Stimulated activated CD4-positive, alpha-beta T cell treated with anti-CD3 and anti-CD28 coated beads, Interleukin-1b, Interleukin-23, amount 100 ng/mL, for 1 hour (primary cell): ENCODE results near the gene KAT8.

Experiments
- DNase-seq, 2 donors: peaks; one replicate each; pipeline ENCODE4 v3.0.0-alpha.2; 2020; ENCODE audit warnings: low read depth in 2 of 2

Gene KAT8

DNA sequence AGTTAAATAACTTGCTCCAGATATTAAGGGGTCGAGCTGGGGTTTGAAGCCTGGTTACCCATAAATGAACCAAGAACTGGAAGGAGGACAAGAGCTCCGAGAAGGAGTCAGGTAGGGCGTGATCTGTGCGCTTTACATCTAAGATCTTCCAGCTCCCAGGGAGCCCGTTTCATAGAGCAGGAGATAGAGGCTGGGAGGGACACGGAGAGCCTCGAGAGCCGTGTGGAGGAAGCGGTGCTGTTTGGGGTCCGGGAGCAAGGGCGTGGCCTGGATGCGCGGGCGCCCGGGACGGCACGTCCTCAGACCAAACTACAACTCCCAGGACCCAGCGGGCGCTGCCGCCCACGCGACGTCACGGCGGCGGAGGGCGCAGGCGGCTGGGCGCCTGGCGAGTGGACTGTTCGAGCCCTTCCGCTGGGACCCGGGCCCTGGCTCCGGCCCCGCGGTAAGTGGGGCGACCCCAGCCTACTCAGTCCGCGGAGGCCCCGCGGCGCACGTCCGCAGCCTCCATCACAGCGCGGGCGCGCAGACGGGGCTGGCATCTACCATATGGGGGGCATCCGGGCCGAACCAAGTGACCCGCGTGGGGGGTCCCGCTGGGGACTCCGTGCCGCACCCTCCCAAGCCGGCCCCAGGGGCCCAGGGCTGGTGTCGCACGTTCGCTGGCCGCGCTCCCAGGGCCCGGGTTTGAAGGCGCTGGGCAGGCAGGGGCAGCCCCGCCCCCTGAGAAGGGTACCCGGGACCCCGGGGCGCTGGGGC is 9.2 kb upstream of the KAT8 start, which contains the start of gene BCKDK:
TSS of gene BCKDK (plus strand) at position 352 of the 759 bp plus-strand sequence. CDS start 838 bp downstream, outside the sequence.
- DNase-seq, result peak in 1 of 2 donors; percentile 52

GRCh38 chr16:31108794-31109558 is 8.5 kb upstream of the KAT8 start:
- DNase-seq, result no peak

DNA sequence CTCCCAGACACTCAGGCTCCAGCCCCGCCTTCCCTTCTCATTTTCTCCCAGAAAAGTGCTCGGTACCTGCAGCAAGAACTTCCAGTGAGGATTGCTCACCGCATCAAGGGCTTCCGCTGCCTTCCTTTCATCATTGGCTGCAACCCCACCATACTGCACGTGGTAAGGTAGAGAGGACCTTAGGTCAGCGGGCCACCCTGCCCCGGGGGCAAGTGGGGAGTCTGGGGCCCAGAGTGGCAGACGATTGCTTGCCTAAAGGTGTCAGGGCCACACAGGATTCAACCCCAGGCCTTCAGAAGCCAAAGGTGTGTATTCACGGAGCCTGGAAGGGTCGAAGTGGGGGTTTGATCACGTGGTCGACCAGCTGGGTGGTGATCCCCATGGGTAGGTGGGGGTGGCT is 7.8 kb upstream of the KAT8 start:
- DNase-seq, result no peak

- DNase-seq, result no peak
Observed at GRCh38 chr16:31110106-31111034, 7.1 kb upstream of the KAT8 start.

GRCh38 chr16:31111881-31112466 is 5.5 kb upstream of the KAT8 start:
- DNase-seq, result no peak

- DNase-seq, result no peak
Observed at GRCh38 chr16:31112711-31113110, 4.8 kb upstream of the KAT8 start.

DNA sequence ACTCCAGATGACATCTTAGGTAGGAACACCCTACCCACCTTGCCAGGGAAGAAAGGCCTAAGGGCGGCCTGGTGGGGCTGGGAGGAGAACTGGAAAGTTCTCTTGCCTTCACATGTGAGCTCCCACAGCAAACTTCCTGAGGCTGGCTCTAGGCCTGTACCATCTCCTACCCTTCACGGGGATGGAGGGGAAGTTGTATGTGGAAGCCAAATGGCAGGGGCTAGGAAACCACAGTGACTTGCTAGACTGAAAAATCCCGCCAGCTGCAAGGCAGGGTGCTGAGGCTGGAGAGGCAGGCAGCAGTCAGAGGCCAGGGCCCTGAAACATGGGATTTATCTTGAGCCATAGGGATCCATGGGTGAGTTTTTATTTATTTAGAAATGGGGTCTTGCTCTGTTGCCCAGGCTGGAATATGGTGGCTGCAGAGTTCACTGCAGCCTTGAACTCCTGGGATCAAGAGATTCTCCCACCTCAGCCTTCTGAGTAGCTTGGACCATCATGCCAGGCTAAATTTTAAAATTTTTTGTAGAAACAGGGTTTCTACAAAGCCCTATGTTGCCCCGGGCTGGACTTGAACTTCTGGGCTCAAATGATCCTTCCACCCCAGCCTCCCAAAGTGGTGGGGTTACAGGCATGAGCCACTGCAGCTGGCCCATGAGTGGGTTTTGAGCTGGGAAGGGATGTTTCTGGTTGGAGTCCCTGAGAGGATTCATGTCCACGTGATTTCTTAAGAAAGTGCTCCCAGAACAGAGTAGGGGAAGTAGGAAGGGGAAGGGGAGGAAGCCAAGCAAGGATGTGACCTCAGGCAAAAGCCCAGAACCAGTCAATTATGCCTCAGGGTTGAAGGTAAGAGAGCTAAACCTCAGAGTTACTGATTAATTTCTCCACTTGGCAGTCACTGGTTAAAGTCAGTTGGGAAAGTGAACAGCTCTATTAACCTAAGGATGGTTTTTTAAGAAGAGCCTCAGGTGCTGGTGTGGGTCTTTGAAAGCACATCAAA is 4.0 kb upstream of the KAT8 start:
- DNase-seq, result no peak

GRCh38 chr16:31114468-31114867 is 3.0 kb upstream of the KAT8 start:
- no peak for DNase-seq

DNA sequence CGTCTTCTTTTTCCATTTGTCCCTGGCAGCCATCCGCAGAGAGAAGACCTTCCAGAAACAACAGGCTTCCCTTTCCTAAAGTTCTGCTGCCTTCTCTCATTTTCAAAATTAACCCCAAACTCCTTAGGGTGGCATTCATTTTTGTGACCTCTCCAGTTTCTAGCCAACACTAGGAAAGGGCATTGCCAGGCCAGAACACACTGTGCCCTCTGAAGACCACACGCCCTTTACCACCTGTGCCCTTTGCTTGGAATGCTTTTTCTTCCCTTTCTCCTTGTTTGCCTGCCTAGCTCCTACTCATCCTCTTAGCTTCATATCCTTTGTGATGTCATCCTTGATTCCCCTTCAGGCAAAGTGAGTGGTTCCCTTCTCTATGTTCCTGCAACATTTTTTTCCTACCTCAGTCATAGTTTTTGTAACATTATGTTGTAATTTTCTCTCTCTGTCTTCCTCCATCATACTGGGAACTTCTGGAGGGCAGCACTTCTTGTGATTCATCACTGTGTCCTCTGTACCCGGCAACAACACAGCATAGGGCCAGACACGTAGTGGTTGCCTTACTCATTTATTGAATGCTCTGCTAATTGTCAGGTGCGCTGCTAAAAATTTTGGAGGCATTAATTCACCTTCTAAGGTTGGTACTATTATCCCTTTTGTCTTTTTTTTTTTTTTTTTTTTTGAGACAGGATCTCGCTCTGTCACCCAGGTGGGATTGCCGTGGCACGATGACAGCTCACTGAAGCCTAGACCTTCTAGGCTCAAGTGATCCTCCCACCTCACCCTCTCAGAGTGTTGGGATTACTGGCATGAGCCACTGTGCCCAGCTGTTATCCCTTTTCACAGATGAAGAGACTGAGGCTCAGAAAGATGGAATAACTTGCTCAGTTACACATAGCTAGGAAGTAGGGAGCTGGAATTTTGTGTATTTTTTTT is 1.0 kb downstream of the KAT8 start:
- no peak for DNase-seq

DNA sequence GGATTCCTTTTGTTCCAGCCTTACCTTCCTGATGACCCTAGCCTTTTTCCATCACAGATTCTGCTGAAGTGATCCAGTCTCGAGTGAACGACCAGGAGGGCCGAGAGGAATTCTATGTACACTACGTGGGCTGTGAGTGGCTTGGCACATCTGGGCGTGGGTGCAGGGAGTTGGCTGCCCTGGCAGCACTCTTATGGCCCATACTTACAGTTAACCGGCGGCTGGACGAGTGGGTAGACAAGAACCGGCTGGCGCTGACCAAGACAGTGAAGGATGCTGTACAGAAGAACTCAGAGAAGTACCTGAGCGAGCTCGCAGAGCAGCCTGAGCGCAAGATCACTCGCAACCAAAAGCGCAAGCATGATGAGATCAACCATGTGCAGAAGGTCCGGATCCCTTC is 2.7 kb downstream of the KAT8 start:
- no peak for DNase-seq

DNA sequence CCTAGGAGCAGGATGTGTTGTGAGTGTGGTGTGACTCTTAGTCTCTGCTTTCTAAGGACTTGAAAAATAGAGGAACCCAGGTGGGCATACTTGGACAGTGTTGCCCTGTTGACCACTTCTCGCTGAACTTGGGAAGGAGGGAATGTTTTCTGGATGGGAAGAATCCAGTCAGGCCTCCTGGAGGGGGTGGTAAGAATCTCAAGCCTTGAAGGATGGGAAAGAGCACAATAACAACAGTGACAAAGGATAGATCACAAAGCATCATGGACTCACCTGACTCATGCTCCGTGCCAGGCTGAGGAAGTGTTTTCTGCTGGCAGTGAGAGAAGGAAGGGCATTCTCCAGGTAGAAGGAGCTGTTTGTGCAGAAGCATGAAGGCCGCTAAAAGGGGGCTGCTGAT is 8.4 kb downstream of the KAT8 start:
- no peak for DNase-seq

GRCh38 chr16:31127182-31127581 is 9.7 kb downstream of the KAT8 start:
- DNase-seq, result no peak

DNA sequence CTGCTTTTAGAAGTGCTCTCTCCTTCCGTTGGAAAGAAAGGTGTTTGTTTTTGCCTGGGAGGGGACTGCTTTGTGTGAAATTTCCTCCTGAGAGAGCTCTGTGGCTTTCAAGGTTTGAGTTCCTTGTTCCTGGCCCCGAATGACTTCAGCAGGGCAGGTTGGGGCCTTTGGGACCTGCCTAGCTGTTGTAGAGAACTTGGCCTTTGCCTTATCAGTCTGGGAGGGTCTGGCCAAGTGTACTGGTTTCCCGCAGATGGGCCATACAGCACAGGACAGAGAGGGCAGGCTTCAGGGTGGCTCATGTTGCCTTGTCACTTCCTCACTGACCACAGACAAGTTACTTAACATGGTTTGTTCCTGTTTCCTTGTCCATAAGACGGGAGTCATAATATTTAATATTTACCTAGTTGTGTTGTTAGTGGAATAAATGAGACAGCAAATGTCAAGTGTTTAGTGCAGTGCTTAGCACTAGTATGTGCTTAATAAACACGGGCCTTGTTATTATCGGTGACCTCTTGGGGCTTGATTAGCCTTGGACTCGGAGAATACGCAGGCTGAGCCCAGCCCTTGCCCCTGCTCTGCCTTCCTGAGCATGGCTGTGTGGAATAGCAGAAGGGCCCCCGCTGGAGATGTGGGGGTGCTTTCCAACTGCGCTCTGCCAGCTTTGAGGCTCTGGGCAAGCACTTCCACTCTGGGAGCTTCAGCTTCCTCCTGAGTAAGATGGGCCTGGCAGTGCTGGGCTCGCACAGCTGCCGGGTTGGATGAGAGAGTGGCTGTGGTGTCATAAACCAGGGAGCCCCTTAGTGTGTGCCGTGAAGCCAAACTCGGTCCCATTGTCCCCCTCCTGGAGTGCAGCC is 11.5 kb downstream of the KAT8 start:
- no peak for DNase-seq

GRCh38 chr16:31129568-31130335 is 12.3 kb downstream of the KAT8 start:
- no peak for DNase-seq

- no peak for DNase-seq
Observed at GRCh38 chr16:31130336-31130891, 12.9 kb downstream of the KAT8 start.

DNA sequence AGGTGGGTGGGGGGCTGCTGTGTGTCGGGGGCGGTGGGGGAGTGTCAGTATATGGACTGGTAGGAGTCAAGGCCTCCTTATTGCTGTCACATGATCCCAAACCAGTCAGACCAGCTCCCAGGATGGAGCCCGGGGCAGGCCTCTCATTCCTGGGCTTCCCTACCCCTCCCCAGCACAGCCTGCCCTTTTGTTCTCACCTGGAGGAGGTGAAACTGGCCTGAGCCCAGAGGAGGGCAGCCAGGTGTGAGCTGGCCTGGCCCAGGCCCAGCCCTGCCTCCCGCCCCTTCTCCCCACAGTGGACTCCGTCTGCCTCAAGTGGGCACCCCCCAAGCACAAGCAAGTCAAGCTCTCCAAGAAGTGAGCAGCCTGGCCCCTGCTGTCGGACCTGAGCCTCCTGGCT is 13.4 kb downstream of the KAT8 start:
- DNase-seq, result no peak

DNA sequence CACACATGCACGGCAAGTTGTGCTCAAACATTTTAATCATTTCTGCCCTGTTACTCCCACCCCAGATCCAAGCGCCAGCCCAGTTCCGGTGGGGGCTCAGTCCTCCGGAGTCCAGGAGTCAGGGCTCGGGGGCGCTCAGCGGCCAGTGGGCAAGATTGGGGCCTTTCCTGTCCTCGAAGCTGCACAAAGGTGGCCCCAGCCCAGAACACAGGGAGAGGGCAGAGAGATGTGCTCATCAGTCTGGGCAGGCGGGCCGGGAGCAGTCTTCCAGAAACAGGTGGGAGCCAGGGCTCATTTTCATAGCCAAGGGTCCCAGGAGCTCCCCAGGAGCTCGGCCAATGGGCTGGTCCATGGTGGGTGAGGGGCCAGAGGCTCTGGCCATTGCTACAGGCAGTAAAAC is 14.0 kb downstream of the KAT8 start:
- no peak for DNase-seq
